ENCODE measurements around the gene UNK.
"Not testable (repeated sequence)": the region's sequence is repeated elsewhere in the genome, so short reads cannot be mapped to it uniquely, and the experiment has no call there.

The UNK gene

GRCh38 chr17:75846692-75847613 is 62.3 kb downstream of the UNK start:
- DNase-seq (ENCODE audit: low read depth), result no peak
- no peak overlapping the region for H3K4me3 ChIP-seq (ENCODE audit: low read depth, low read length)
- TF ChIP-seq CTCF (IDR thresholded peaks at IDR 0.05; ENCODE audit: low read depth, low read length, missing control alignments), result no peak

GRCh38 chr17:75847614-75848522 is 63.3 kb downstream of the UNK start:
- no peak for DNase-seq (ENCODE audit: low read depth)
- H3K4me3 ChIP-seq (ENCODE audit: low read depth, low read length), result no peak overlapping the region
- TF ChIP-seq CTCF (IDR thresholded peaks at IDR 0.05; ENCODE audit: low read depth, low read length, missing control alignments), result no peak

- no peak for DNase-seq (ENCODE audit: low read depth)
These were observed 64.1 kb downstream of the UNK start for GRCh38 chr17:75848523-75849278.

GRCh38 chr17:75849279-75849646 is 64.7 kb downstream of the UNK start:
- no peak for DNase-seq (ENCODE audit: low read depth)
- TF ChIP-seq CTCF (IDR thresholded peaks at IDR 0.05; ENCODE audit: low read depth, low read length, missing control alignments), result no peak
- H3K4me3 ChIP-seq (ENCODE audit: low read depth, low read length), result no peak overlapping the region

More at GRCh38 chr17:75848523-75849278, 64.1 kb downstream of the UNK start:
- peak; percentile 86 for TF ChIP-seq CTCF (IDR thresholded peaks at IDR 0.05; ENCODE audit: low read depth, low read length, missing control alignments)
- H3K4me3 ChIP-seq (ENCODE audit: low read depth, low read length), result no peak overlapping the region

- H3K4me3 ChIP-seq (ENCODE audit: low read depth, low read length), result no peak overlapping the region
- no peak for TF ChIP-seq CTCF (IDR thresholded peaks at IDR 0.05; ENCODE audit: low read depth, low read length, missing control alignments)
- no peak for DNase-seq (ENCODE audit: low read depth)
These were observed 65.1 kb downstream of the UNK start for GRCh38 chr17:75849724-75850123.

GRCh38 chr17:75850928-75851692 is 66.5 kb downstream of the UNK start:
- no peak overlapping the region for H3K4me3 ChIP-seq (ENCODE audit: low read depth, low read length)
- no peak for TF ChIP-seq CTCF (IDR thresholded peaks at IDR 0.05; ENCODE audit: low read depth, low read length, missing control alignments)
- DNase-seq (ENCODE audit: low read depth), result no peak

GRCh38 chr17:75851693-75851991 is 67.0 kb downstream of the UNK start:
- not testable (repeated sequence) for H3K4me3 ChIP-seq (ENCODE audit: low read depth, low read length); DNase-seq (ENCODE audit: low read depth)

All from GM12864 (cell line).